ENCODE data around the gene TTC7B. TPM values are rescaled to one million over a fixed set of nuclear protein-coding genes. Genes with fewer than 3 reads are reported as not detected.

TTC7B gene
- total and polyA plus RNA-seq, 2 of the 8 experiments (the other 6 are each of a cell fraction or from before 2014, with no cell fraction given) = 23.7 to 34.0 TPM

- TF ChIP-seq BACH1 (IDR thresholded peaks at IDR 0.05; ENCODE audit: low read length) = no peak
- TF ChIP-seq YY1 (IDR thresholded peaks at IDR 0.05; ENCODE audit: low read depth, low read length) = no peak
- no peak for TF ChIP-seq SP4 (IDR thresholded peaks at IDR 0.05; ENCODE audit: low read length)
- TF ChIP-seq TBP (IDR thresholded peaks at IDR 0.05; ENCODE audit: low read depth, low read length) = no peak
- TF ChIP-seq GTF2F1 (IDR thresholded peaks at IDR 0.05; ENCODE audit: borderline replicate concordance, low read depth, low read length) = no peak
Measured at GRCh38 chr14:90511795-90512328, 304.4 kb downstream of the TTC7B start (continued).
